ENCODE results near the gene VSTM2B. TPM values are rescaled to one million over a fixed set of nuclear protein-coding genes. Genes with fewer than 3 reads are reported as not detected.

VSTM2B gene
- total and polyA plus RNA-seq, 2 of the 4 experiments (the other 2 are of a cell fraction), result not detected

DNA sequence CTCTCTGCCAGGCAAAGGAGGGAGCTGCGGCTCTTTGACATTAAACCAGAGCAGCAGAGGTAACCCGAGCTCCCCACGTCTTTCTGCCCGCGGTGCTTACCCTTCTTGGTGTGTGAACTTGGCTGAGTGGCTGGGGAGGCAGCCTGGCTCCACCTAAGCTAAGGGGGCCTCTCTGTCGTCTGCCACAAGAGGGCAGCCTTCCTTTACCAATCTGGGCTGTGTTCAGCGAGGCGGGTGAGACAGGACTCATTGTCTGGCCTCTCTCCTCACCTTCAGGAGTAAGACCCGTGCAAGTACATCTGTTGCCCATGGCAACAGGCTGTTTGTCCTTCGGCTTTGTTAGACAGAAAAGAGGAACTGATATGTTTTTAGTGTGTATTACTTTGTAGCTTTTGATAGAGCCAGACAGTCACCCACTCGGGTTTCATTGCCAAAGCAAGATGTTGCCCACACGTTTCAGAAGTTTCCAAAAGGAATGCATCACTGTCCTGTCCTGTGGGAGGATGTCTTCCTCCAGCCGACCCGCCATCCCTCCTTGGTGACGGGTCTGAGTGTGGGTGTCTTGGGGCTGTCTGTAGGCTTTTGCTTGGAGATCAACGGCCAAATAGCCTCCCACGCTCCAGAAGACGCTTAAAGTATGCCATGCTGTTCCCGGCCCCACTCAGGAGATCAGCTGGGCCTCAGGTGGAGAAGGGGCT lies 84.9 kb downstream of the VSTM2B start:
- no peaks in the 10 kb centered on the region for H3K9me1 ChIP-seq (ENCODE audit: insufficient read depth, low read length)
- H3K9me3 ChIP-seq (ENCODE audit: control insufficient read depth, insufficient read depth, low read length), result no peaks in the 10 kb centered on the region
- no peak overlapping the region for H3K23ac ChIP-seq (ENCODE audit: low read depth, low read length)
- H2BK15ac ChIP-seq (ENCODE audit: low read depth, low read length), result no peak overlapping the region
- H3K18ac ChIP-seq (ENCODE audit: low read depth, low read length), result no peak overlapping the region
- H4K5ac ChIP-seq (ENCODE audit: low read depth, low read length), result no peak overlapping the region
- H4K8ac ChIP-seq (ENCODE audit: low read depth in 2 of 2, low read length in 2 of 2), result no peak overlapping the region
- no peak overlapping the region for H3K56ac ChIP-seq (ENCODE audit: extremely low read depth, insufficient read depth, low read length)
- H2AK5ac ChIP-seq (ENCODE audit: low read depth, low read length), result no peak overlapping the region
- no peak overlapping the region for H3K4ac ChIP-seq (ENCODE audit: low read depth, low read length)
- in situ Hi-C loops (cut with MboI; ENCODE audit: low sequenced_read_pairs) (loop anchor here (5.0 kb wide), 1 partner anchor 82 kb away; no protein-coding TSS in a partner anchor), intact Hi-C loops (cut with micrococcal nuclease) (loop anchor here (1.0 to 5.0 kb wide), 4 partner anchors 52 to 262 kb away; no protein-coding TSS in a partner anchor), dilution Hi-C loops (cut with HindIII; ENCODE audit: low sequenced_read_pairs, unreplicated experiment) (no loop called here)
- no peak overlapping the region for H3K27ac ChIP-seq (ENCODE audit: insufficient read depth, low read length)
- peaks cover 12 to 13% of the 10 kb centered on the region in 2 experiments; a peak in 3 of 4 replicates for H3K79me1 ChIP-seq (ENCODE audit: low read depth in 1 of 2, low read length in 2 of 2)
- H3K36me3 ChIP-seq (ENCODE audit: control insufficient read depth, insufficient read depth, low read length), result peaks cover 44% of the 10 kb centered on the region
- H2AK9ac ChIP-seq (replicated peaks; ENCODE audit: low read depth, low read length, poor library complexity), result peak overlapping the region; percentile 67
- no peak overlapping the region for H3K14ac ChIP-seq (replicated peaks; ENCODE audit: low read depth, low read length)
- ATAC-seq (ENCODE audit: low read depth), result peak; percentile 82
- H3K4me1 ChIP-seq (ENCODE audit: control insufficient read depth, insufficient read depth, low read length), result 0 out of 2 replicates have a peak, but pooled peaks cover 2% of the 10 kb centered on the region
- H2BK20ac ChIP-seq (ENCODE audit: low read depth, low read length), result peak overlapping the region; percentile 46; the same call in 1 of the 2 replicates
- no peak overlapping the region for H3K4me3 ChIP-seq (ENCODE audit: insufficient read depth, low read depth, low read length)
- peak; percentile 77 for DNase-seq
- H4K20me1 ChIP-seq (ENCODE audit: insufficient read depth, low read length), result no peaks in the 10 kb centered on the region
- H2BK120ac ChIP-seq (ENCODE audit: low read depth, low read length), result no peak overlapping the region
- no peak overlapping the region for H4K91ac ChIP-seq (ENCODE audit: insufficient read depth, low read depth, low read length)
- H3K4me2 ChIP-seq (ENCODE audit: low read depth, low read length), result no peak overlapping the region
- no CpG with 5 or more reads among the region's 19 CpGs for WGBS, 2 experiments (ENCODE audit: extremely low coverage in 2 of 2, insufficient read length in 1 of 2)
- ChIA-PET CTCF (interaction anchor here (0.5 to 4.1 kb wide), 12 partner anchors 11 to 110 kb away, joined by 3 to 46 read pairs (median 4); partner anchors contain the start of gene PLEKHF1), POLR2A (ENCODE audit: unreplicated experiment) (interaction anchor here (0.7 kb wide), 1 partner anchor 106 kb away, joined by 3 read pairs; no protein-coding TSS in a partner anchor)
- no peak overlapping the region for H2BK5ac ChIP-seq (ENCODE audit: low read depth, low read length, poor library complexity, severe bottlenecking)
- TF ChIP-seq SMC3 (IDR thresholded peaks at IDR 0.05; ENCODE audit: low read depth, low read length), result peak; percentile 90
- TF ChIP-seq RAD21 (IDR thresholded peaks at IDR 0.05; ENCODE audit: low read length), result peak; percentile 98
- TF ChIP-seq, protein P1, sequence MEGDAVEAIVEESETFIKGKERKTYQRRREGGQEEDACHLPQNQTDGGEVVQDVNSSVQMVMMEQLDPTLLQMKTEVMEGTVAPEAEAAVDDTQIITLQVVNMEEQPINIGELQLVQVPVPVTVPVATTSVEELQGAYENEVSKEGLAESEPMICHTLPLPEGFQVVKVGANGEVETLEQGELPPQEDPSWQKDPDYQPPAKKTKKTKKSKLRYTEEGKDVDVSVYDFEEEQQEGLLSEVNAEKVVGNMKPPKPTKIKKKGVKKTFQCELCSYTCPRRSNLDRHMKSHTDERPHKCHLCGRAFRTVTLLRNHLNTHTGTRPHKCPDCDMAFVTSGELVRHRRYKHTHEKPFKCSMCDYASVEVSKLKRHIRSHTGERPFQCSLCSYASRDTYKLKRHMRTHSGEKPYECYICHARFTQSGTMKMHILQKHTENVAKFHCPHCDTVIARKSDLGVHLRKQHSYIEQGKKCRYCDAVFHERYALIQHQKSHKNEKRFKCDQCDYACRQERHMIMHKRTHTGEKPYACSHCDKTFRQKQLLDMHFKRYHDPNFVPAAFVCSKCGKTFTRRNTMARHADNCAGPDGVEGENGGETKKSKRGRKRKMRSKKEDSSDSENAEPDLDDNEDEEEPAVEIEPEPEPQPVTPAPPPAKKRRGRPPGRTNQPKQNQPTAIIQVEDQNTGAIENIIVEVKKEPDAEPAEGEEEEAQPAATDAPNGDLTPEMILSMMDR (conservative IDR thresholded peaks at IDR 0.05; ENCODE audit: low read depth, low read length), result peak; percentile 90
- TF ChIP-seq MAZ (IDR thresholded peaks at IDR 0.05; ENCODE audit: borderline replicate concordance, low read depth, low read length), result peak; percentile 59; the same call in 1 of the 2 replicates
- TF ChIP-seq BHLHE40 (IDR thresholded peaks at IDR 0.05; ENCODE audit: low read depth, low read length), result peak; percentile 67; the same call in 1 of the 2 replicates
- TF ChIP-seq, protein P2, sequence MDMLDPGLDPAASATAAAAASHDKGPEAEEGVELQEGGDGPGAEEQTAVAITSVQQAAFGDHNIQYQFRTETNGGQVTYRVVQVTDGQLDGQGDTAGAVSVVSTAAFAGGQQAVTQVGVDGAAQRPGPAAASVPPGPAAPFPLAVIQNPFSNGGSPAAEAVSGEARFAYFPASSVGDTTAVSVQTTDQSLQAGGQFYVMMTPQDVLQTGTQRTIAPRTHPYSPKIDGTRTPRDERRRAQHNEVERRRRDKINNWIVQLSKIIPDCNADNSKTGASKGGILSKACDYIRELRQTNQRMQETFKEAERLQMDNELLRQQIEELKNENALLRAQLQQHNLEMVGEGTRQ (IDR thresholded peaks at IDR 0.05; ENCODE audit: low read depth, low read length), result no peak
- TF ChIP-seq ELK1 (IDR thresholded peaks at IDR 0.05; ENCODE audit: borderline replicate concordance, low read depth, low read length), result no peak
- peak; percentile 55 for TF ChIP-seq POLR2A (IDR thresholded peaks at IDR 0.05; ENCODE audit: low read depth, low read length)
- TF ChIP-seq CEBPB (IDR thresholded peaks at IDR 0.05; ENCODE audit: low read depth, low read length), result no peak
- no peak overlapping the region for H3K9ac ChIP-seq (ENCODE audit: low read depth, low read length)
- no TSS peak for BruUV-seq (replicated peaks)
- peak overlapping the region; percentile 35 for H2AFZ ChIP-seq (replicated peaks; ENCODE audit: low read length, poor library complexity)
- no peaks in the 10 kb centered on the region for H3K27me3 ChIP-seq (ENCODE audit: control insufficient read depth, insufficient read depth, low read length)

All from IMR-90 (cell line).